OCI-LY3 (cell line): Measurements from ENCODE around the gene SPATA16.

ENCODE experiments used
- H2AFZ ChIP-seq: fragments of 200-600, 300-600 bp; shearing (Covaris generic); 2 replicates; pipeline ENCODE4 v1.6.0; 2014; ENCODE audit warnings: antibody characterized with exemption, low read depth, low read length
- H3K27ac ChIP-seq: fragments of 200-600, 300-600 bp; sonication (generic); 2 replicates; pipeline ENCODE4 v1.5.1; 2014; ENCODE audit warnings: mild to moderate bottlenecking, low read length, moderate library complexity, mixed read lengths
- H3K27me3 ChIP-seq: fragments of 200-600, 300-600 bp; sonication (generic); 2 replicates; pipeline ENCODE4 v1.6.1; 2014; ENCODE audit warnings: low read depth, low read length, mixed read lengths
- H3K36me3 ChIP-seq: fragments of 200-600, 300-600 bp; sonication (generic); replicated peaks from 2 replicates; pipeline ENCODE3; 2014; ENCODE audit warnings: low read depth, low read length, mixed read lengths
- H3K4me1 ChIP-seq: fragments of 300-600, 200-600 bp; sonication (generic); 2 replicates; pipeline ENCODE4 v1.6.1; 2014; ENCODE audit warnings: low read length, mixed read lengths
- H3K4me2 ChIP-seq: fragments of 200-600, 300-600 bp; sonication (generic); 2 replicates; pipeline ENCODE4 v1.6.1; 2014; ENCODE audit warnings: low read length, mixed read lengths
- H3K4me3 ChIP-seq: fragments of 300-600, 200-600 bp; sonication (generic); 2 replicates; pipeline ENCODE4 v1.5.1; 2014; ENCODE audit warnings: antibody characterized with exemption, mild to moderate bottlenecking, low read length, moderate library complexity
- H3K79me2 ChIP-seq: fragments of 300-600, 200-600 bp; shearing (Covaris generic); 2 replicates; pipeline ENCODE4 v1.6.1; 2014; ENCODE audit warnings: mild to moderate bottlenecking, low read length, mixed read lengths
- H3K9ac ChIP-seq: fragments of 300-600, 200-600 bp; shearing (Covaris generic); 2 replicates; pipeline ENCODE4 v1.6.0; 2014; ENCODE audit warnings: mild to moderate bottlenecking, low read length, moderate library complexity
- H3K9me3 ChIP-seq: fragments of 200-600, 300-600 bp; shearing (Covaris generic); 2 replicates; pipeline ENCODE4 v1.6.1; 2014; ENCODE audit warnings: low read length, mixed read lengths; ENCODE audit not compliant: insufficient read depth
- H4K20me1 ChIP-seq: fragments of 200-600, 300-600 bp; sonication (generic); 2 replicates; pipeline ENCODE4 v1.6.1; 2016; ENCODE audit warnings: low read length, mixed read lengths; ENCODE audit not compliant: insufficient read depth
- EZH2phosphoT487 ChIP-seq: fragments of 200-600 bp; shearing (Covaris generic); IDR thresholded peaks from 2 replicates; pipeline ENCODE4 v1.6.1; 2018; ENCODE audit warnings: antibody characterized with exemption, mixed run types, low read depth
- TF ChIP-seq, protein P1 (sequence below): fragments of 200-600, 300-600 bp; sonication (generic); IDR thresholded peaks from 2 replicates; pipeline ENCODE4 v1.5.1; 2014; ENCODE audit warnings: antibody characterized with exemption, low read length, low read depth

Gene SPATA16

DNA sequence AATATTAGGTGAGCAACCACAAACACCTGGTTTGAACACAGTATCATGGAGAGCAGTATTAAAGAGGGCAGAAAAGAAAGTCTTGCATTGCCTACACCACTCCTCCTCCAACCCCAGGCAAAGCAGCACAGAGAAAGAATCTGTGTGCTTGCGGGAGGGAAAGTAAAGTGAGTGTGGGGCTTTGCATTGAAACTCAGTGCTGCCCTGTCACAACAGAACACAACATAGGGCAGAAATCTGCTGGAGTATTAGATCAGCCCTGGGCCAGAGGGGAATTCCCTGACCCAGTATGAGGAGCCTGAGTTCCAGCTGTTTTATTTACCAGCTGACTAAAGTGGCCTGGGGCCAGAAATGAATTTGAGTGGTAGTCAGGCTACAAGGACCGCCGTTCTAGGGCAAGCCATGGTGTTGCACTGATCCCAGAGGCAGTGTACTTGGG lies 75.5 kb downstream of the SPATA16 start:
- H3K79me2 ChIP-seq = no peaks in the 10 kb centered on the region
- H3K27me3 ChIP-seq = no peaks in the 10 kb centered on the region
- no peak overlapping the region for H3K4me3 ChIP-seq
- no peak overlapping the region for H3K9ac ChIP-seq
- H3K27ac ChIP-seq = no peak overlapping the region
- no peak overlapping the region for H2AFZ ChIP-seq
- no peak for TF ChIP-seq EZH2phosphoT487
- TF ChIP-seq, protein P1, sequence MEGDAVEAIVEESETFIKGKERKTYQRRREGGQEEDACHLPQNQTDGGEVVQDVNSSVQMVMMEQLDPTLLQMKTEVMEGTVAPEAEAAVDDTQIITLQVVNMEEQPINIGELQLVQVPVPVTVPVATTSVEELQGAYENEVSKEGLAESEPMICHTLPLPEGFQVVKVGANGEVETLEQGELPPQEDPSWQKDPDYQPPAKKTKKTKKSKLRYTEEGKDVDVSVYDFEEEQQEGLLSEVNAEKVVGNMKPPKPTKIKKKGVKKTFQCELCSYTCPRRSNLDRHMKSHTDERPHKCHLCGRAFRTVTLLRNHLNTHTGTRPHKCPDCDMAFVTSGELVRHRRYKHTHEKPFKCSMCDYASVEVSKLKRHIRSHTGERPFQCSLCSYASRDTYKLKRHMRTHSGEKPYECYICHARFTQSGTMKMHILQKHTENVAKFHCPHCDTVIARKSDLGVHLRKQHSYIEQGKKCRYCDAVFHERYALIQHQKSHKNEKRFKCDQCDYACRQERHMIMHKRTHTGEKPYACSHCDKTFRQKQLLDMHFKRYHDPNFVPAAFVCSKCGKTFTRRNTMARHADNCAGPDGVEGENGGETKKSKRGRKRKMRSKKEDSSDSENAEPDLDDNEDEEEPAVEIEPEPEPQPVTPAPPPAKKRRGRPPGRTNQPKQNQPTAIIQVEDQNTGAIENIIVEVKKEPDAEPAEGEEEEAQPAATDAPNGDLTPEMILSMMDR = no peak
- H3K4me2 ChIP-seq = no peak overlapping the region
- H3K4me1 ChIP-seq = no peaks in the 10 kb centered on the region
- H3K9me3 ChIP-seq = no peaks in the 10 kb centered on the region
- H4K20me1 ChIP-seq = no peaks in the 10 kb centered on the region
- no peaks in the 10 kb centered on the region for H3K36me3 ChIP-seq

- no peaks in the 10 kb centered on the region for H3K79me2 ChIP-seq
- TF ChIP-seq, protein P1 = no peak
- no peak for TF ChIP-seq EZH2phosphoT487
- no peak overlapping the region for H3K9ac ChIP-seq
- no peak overlapping the region for H2AFZ ChIP-seq
- no peaks in the 10 kb centered on the region for H4K20me1 ChIP-seq
- no peak overlapping the region for H3K27ac ChIP-seq
- H3K36me3 ChIP-seq = no peaks in the 10 kb centered on the region
- H3K9me3 ChIP-seq = no peaks in the 10 kb centered on the region
- H3K27me3 ChIP-seq = no peaks in the 10 kb centered on the region
- no peak overlapping the region for H3K4me2 ChIP-seq
- no peak overlapping the region for H3K4me3 ChIP-seq
- no peaks in the 10 kb centered on the region for H3K4me1 ChIP-seq
Observed at GRCh38 chr3:173064631-173065030, 76.4 kb downstream of the SPATA16 start.

DNA sequence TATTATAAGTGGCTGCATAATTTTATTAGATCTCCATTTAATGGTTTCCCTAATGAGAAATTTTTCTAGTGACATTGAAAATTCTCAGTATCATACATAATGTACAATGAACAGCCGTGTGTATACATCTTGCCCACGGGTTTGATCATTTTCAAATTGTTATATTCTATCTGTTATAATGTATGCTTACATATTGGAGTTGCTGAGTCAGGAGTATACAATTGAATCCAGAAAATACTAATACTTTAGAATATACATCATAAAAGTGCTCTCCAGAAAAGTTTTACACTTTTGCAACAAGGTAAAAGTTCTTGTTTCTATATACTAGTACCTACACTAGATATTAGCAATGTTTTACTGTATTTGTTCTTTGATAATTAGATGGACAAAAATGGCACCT lies 82.8 kb downstream of the SPATA16 start:
- Histone ChIP-seq H3K4me1 (peaks cover 4% of the 10 kb centered on the region; the same call in 1 of the 2 replicates), H3K27me3 (no peaks in the 10 kb centered on the region), H2AFZ (no peak overlapping the region), H3K9me3 (no peaks in the 10 kb centered on the region), H3K9ac (no peak overlapping the region), H3K4me3 (no peak overlapping the region), H3K27ac (no peak overlapping the region), H3K4me2 (no peak overlapping the region), H4K20me1 (no peaks in the 10 kb centered on the region), H3K36me3 (no peaks in the 10 kb centered on the region), H3K79me2 (no peaks in the 10 kb centered on the region)
- TF ChIP-seq, protein P1 = no peak
- TF ChIP-seq EZH2phosphoT487 = no peak

DNA sequence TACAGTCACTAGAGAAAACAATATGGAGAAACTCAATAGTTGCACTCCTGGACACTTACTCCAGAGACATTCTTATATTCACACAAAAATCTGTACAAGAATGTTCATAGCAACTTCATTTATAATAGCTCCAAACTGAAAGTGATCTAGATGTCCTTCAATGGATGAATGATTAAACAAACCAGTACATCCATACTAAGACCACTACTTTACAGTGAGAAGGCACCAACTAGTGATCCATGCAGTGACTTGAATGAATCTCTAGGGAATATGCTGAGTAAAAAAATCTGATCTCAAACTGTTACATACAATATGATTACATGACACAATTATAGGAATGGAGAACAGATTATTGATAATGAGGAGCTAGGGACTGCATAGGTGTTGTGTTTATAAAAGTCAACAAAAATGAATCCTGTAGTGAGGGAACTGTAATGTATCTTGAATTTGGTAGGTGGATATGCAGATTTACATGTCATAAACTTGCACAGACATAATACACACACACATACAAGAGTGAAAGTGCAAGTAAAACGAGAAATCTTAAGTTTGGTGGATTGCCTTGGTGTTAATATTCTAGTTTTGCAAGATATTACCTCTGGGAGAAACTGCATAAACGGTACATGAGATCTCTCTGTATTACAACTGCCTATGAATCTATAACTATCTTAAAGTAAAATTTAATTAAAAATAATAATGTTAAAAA lies 85.7 kb downstream of the SPATA16 start:
- H3K4me1 ChIP-seq = peaks cover 4% of the 10 kb centered on the region; the same call in 1 of the 2 replicates
- no peaks in the 10 kb centered on the region for H3K36me3 ChIP-seq
- no peaks in the 10 kb centered on the region for H3K79me2 ChIP-seq
- TF ChIP-seq, protein P1 = no peak
- TF ChIP-seq EZH2phosphoT487 = no peak
- no peak overlapping the region for H3K9ac ChIP-seq
- peak overlapping the region; percentile 49 for H3K4me2 ChIP-seq
- H3K27ac ChIP-seq = no peak overlapping the region
- H3K9me3 ChIP-seq = no peaks in the 10 kb centered on the region
- H3K27me3 ChIP-seq = no peaks in the 10 kb centered on the region
- 0 out of 2 replicates have a peak overlapping the region, but pooled peaks have one; percentile 17 for H3K4me3 ChIP-seq
- peak overlapping the region; percentile 46; the same call in 1 of the 2 replicates for H2AFZ ChIP-seq
- H4K20me1 ChIP-seq = no peaks in the 10 kb centered on the region
